ENCODE results near the gene PATZ1.
A peak's percentile ranks its signal among the peaks of the same experiment; 100 is the strongest.
"Not testable (repeated sequence)": the region's sequence is repeated elsewhere in the genome, so short reads cannot be mapped to it uniquely, and the experiment has no call there.

The PATZ1 gene

DNA sequence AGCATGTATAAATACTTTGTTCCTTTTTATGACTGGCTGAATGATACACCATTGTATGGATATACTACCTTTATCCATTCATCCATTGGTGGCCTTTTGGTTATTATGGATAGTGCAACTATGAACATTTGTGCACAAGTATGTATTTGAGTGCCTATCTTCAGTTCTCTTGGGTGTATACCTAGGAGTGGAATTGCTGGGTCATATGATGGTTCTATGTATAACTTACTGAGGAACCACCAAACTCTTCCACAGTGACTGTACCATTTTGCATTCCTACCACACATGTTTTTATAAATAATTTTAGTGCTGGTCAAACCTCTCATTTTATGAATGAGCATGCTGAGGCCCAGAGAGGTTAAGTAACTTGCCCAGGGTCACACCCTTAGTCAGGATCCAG lies 3.8 kb upstream of the PATZ1 start:
- CTCF ChIA-PET: no interaction called here
- DNase-seq (ENCODE audit: low read depth, low spot score): no peak
- POLR2A ChIA-PET: no interaction called here
- no peak for TF ChIP-seq CTCF (IDR thresholded peaks at IDR 0.05; ENCODE audit: insufficient read depth, low read length, missing control alignments)
- no peak overlapping the region for H3K4me3 ChIP-seq (ENCODE audit: low read depth, low read length)

DNA sequence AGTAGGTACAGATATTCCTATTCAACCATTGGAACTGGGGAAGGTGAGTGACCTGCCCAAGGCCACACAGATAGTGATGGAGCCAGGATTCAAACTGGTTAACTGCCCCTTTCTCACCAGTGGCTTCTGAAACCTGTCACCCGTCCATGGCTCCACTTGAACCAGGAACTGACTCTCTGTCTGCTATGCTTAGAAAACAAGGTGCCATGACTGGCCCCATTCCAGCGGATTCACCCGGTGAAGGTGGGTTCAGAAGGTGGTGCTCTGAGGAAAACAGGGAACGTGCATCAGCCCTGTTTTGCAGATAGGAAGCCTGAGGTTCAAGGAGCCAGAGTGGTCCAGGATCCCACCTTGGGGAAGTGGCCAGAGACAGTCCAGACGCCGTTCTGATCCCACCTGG lies 2.6 kb upstream of the PATZ1 start:
- CTCF ChIA-PET: no interaction called here
- POLR2A ChIA-PET: no interaction called here
- H3K4me3 ChIP-seq (ENCODE audit: low read depth, low read length): no peak overlapping the region
- DNase-seq (ENCODE audit: low read depth, low spot score): no peak
- no peak for TF ChIP-seq CTCF (IDR thresholded peaks at IDR 0.05; ENCODE audit: insufficient read depth, low read length, missing control alignments)

GRCh38 chr22:31348009-31348337 lies 1.8 kb upstream of the PATZ1 start:
- CTCF ChIA-PET: interaction anchor here (1.0 to 1.1 kb wide), 2 partner anchors 13 to 15 kb away, joined by 3 read pairs; no protein-coding TSS in a partner anchor

GRCh38 chr22:31347251-31348008 lies 1.3 kb upstream of the PATZ1 start:
- no peak for DNase-seq (ENCODE audit: low read depth, low spot score)
- ChIA-PET POLR2A (interaction anchor here (0.9 kb wide), 1 partner anchor 52 kb away, joined by 4 read pairs; the partner anchor contains the start of gene DRG1), CTCF (interaction anchor here (1.0 to 1.7 kb wide), 6 partner anchors 10 to 135 kb away, joined by 3 to 8 read pairs (median 3); partner anchors contain the start of gene LIMK2)
- no peak for TF ChIP-seq CTCF (IDR thresholded peaks at IDR 0.05; ENCODE audit: insufficient read depth, low read length, missing control alignments)
- peak overlapping the region; percentile 70 for H3K4me3 ChIP-seq (ENCODE audit: low read depth, low read length)

More at GRCh38 chr22:31348009-31348337, 1.8 kb upstream of the PATZ1 start:
- POLR2A ChIA-PET; DNase-seq (ENCODE audit: low read depth, low spot score): not testable (repeated sequence)
- peak overlapping the region; percentile 70; the same call in 1 of the 2 replicates for H3K4me3 ChIP-seq (ENCODE audit: low read depth, low read length)

GRCh38 chr22:31346733-31347250 lies 646 bp upstream of the PATZ1 start:
- ChIA-PET CTCF (interaction anchor here (1.0 to 2.3 kb wide), 6 partner anchors 9 to 135 kb away, joined by 3 to 14 read pairs (median 4); partner anchors contain the start of genes DRG1 and LIMK2), POLR2A (interaction anchor here (0.6 to 0.9 kb wide), 3 partner anchors 29 to 158 kb away, joined by 3 to 4 read pairs (median 4); partner anchors contain the start of gene DRG1)
- no peak for TF ChIP-seq CTCF (IDR thresholded peaks at IDR 0.05; ENCODE audit: insufficient read depth, low read length, missing control alignments)
- peak overlapping the region; percentile 70 for H3K4me3 ChIP-seq (ENCODE audit: low read depth, low read length)
- DNase-seq (ENCODE audit: low read depth, low spot score): no peak

DNA sequence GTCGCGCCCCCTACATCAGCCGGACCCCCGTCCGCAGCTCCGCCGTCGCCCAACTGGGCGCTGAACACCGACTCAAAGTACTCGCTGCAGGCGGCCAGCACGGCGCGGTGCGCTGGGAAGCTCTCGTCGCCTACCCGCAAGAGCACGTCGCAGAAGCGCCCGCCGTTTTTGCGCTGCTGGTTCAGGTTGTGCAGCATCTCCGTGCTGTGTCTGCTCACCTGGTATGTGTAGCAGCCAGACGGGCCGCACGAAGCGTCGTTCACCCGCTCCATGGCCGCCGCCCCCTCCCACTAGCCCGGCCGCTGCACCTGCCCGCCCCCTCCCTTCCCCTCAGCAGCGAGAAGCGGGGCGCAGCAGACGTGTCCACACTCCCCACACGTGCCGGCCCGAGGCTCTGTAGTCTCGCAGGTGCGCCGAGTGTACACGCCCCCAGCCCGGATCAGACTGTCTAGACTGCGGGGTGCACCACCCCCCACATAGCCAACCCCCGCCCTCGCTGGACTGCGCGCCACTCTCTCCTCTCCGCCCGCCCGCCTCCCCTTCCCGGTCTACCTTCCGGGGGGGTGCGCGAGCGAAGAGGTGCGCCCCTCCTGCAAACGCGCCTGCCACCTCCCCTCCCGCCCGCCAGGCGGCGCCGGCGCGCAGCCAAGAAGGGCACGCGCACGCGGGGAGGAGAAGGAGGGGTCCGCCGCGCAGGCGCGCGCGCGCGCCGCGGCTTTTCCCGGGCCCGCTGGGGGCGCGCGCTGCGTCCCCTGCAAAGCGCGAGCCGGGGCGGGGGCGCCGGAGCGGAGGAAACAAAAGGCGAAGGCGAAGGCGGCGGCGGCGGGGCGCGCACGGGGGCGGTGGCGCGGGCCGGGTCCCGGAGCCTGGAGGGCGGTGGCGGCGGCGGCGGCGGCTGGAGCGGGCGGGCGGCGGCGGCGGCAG lies 553 bp downstream of the PATZ1 start:
- CTCF ChIA-PET: interaction anchor here (0.6 to 2.6 kb wide), 15 partner anchors 8 to 354 kb away, joined by 3 to 14 read pairs (median 4); partner anchors contain the start of genes DRG1 and LIMK2
- DNase-seq (ENCODE audit: low read depth, low spot score): no peak

More for the DNA sequence above, 553 bp downstream of the PATZ1 start:
- H3K4me3 ChIP-seq (ENCODE audit: low read depth, low read length): peak overlapping the region; percentile 70
- POLR2A ChIA-PET: interaction anchor here (0.6 to 1.3 kb wide), 2 partner anchors 53 to 54 kb away, joined by 3 to 5 read pairs; partner anchors contain the start of gene DRG1
- peak; percentile 90 for TF ChIP-seq CTCF (IDR thresholded peaks at IDR 0.05; ENCODE audit: insufficient read depth, low read length, missing control alignments)
